H1 (cell line): ENCODE data around the gene IQCM. TPM values are rescaled to one million over a fixed set of nuclear protein-coding genes. Genes with fewer than 3 reads are reported as not detected.

Experiments used
- CTCF ChIA-PET: fragments of 300-600 bp; sonication (Branson Sonifier 250); formaldehyde crosslinking; loops from one replicate; lab custom pipeline; 2021; ENCODE audit not compliant: partially characterized antibody; lab: Charles Lee
- POLR2A ChIA-PET: fragments of 300-600 bp; sonication (Branson Sonifier 250); formaldehyde crosslinking; loops from one replicate; lab custom pipeline; 2021; ENCODE audit warnings: inconsistent platforms; ENCODE audit not compliant: partially characterized antibody; lab: Charles Lee
- DNase-seq, 2 experiments: peaks; one replicate each; pipeline versions ENCODE4 v3.0.0 to v3.0.0-alpha.2; 2010 to 2022; ENCODE audit warnings: low spot score in 2 of 2, low read depth in 1 of 2, mixed read lengths in 1 of 2
- FAIRE-seq: peaks from 2 replicates; lab custom pipeline; 2011; peaks lifted over from hg19 to GRCh38; lab: Jason Lieb, UNC
- H2AFZ ChIP-seq: 2 replicates; pipeline ENCODE4 v1.8.1; 2012; ENCODE audit warnings: low read length, inconsistent platforms
- H2AK5ac ChIP-seq: 2 replicates; pipeline ENCODE4 v1.6.1; 2013; ENCODE audit warnings: low read depth, low read length
- H2BK120ac ChIP-seq: replicated peaks from 2 replicates; pipeline ENCODE3; 2013; ENCODE audit warnings: low read depth, low read length, inconsistent platforms
- H2BK12ac ChIP-seq: 2 replicates; pipeline ENCODE4 v1.6.1; 2013; ENCODE audit warnings: low read depth, low read length
- H2BK15ac ChIP-seq: 2 replicates; pipeline ENCODE4 v1.6.1; 2013; ENCODE audit warnings: low read length
- H2BK20ac ChIP-seq: 2 replicates; pipeline ENCODE4 v1.6.1; 2013; ENCODE audit warnings: low read length
- H2BK5ac ChIP-seq: 2 replicates; pipeline ENCODE4 v1.6.1; 2013; ENCODE audit warnings: low read depth, low read length
- H3K14ac ChIP-seq: 2 replicates; pipeline ENCODE4 v1.6.1; 2013; ENCODE audit warnings: inconsistent platforms; ENCODE audit not compliant: insufficient read length
- H3K18ac ChIP-seq: 2 replicates; pipeline ENCODE4 v1.6.1; 2013; ENCODE audit warnings: low read length; ENCODE audit errors: extremely low read depth
- H3K23ac ChIP-seq: 2 replicates; pipeline ENCODE4 v1.6.1; 2013; ENCODE audit warnings: inconsistent platforms; ENCODE audit not compliant: insufficient read length
- H3K23me2 ChIP-seq: 2 replicates; pipeline ENCODE4 v1.6.1; 2013; ENCODE audit warnings: low read depth, low read length
- H3K27ac ChIP-seq: 2 replicates; pipeline ENCODE4 v1.6.1; 2011; ENCODE audit warnings: low read depth, low read length, inconsistent platforms
- H3K27me3 ChIP-seq, 4 experiments: replicated peaks in 1 of 4; 1 replicate in 1 of 4; 2 replicates in 3 of 4; pipeline versions ENCODE4 v1.6.1 to v1.8.1; 2011 to 2013; ENCODE audit warnings: low read length in 3 of 4, mild to moderate bottlenecking in 3 of 4, inconsistent platforms in 2 of 4, mixed read lengths in 2 of 4, moderate library complexity in 1 of 4; ENCODE audit not compliant: control insufficient read depth in 3 of 4, insufficient read depth in 3 of 4; ENCODE audit errors: extremely low read depth in 1 of 4
- H3K36me3 ChIP-seq, 4 experiments: 2 replicates each; pipeline versions ENCODE4 v1.6.1 to v1.8.1; 2011 to 2013; ENCODE audit warnings: mild to moderate bottlenecking in 4 of 4, low read length in 3 of 4, moderate library complexity in 2 of 4, control low read depth in 1 of 4, inconsistent platforms in 1 of 4; ENCODE audit not compliant: insufficient read depth in 4 of 4, control insufficient read depth in 2 of 4
- H3K4ac ChIP-seq: replicated peaks from 2 replicates; pipeline ENCODE3; 2013; ENCODE audit warnings: low read length, low read depth, mixed read lengths, inconsistent platforms; ENCODE audit not compliant: insufficient read length
- H3K4me1 ChIP-seq, 4 experiments: replicated peaks in 1 of 4; 1 replicate in 1 of 4; 2 replicates in 3 of 4; pipeline versions ENCODE4 v1.6.1 to v1.8.1; 2011 to 2013; ENCODE audit warnings: low read length in 3 of 4, inconsistent platforms in 2 of 4, mixed read lengths in 1 of 4; ENCODE audit not compliant: insufficient read depth in 4 of 4, control insufficient read depth in 3 of 4
- H3K4me2 ChIP-seq, 2 experiments: 2 replicates each; pipeline versions ENCODE4 v1.6.1 to v1.8.1; 2011 to 2013; ENCODE audit warnings: low read depth in 2 of 2, low read length in 2 of 2, control low read depth in 1 of 2, inconsistent platforms in 1 of 2, mild to moderate bottlenecking in 1 of 2; ENCODE audit not compliant: insufficient read depth in 1 of 2
- H3K4me3 ChIP-seq, 4 experiments: fragments of 200-600, 300-600 bp in 1 of 4; sonication (generic), shearing (Covaris generic), sonication (Bioruptor Twin) in 1 of 4; 2 replicates each; pipeline versions ENCODE4 v1.5.1 to v1.8.1; 2011 to 2016; ENCODE audit warnings: low read length in 4 of 4, low read depth in 3 of 4, control low read depth in 2 of 4, inconsistent platforms in 2 of 4, mild to moderate bottlenecking in 2 of 4, mixed read lengths in 1 of 4, moderate library complexity in 1 of 4; ENCODE audit not compliant: insufficient read depth in 2 of 4; ENCODE audit errors: extremely low read depth in 1 of 4
- H3K56ac ChIP-seq: replicated peaks from 2 replicates; pipeline ENCODE3; 2013; ENCODE audit warnings: low read depth, mild to moderate bottlenecking, mixed read lengths, low read length, inconsistent platforms; ENCODE audit not compliant: insufficient read length
- H3K79me1 ChIP-seq: 2 replicates; pipeline ENCODE4 v1.6.1; 2013; ENCODE audit warnings: low read depth, low read length, control low read depth
- H3K79me2 ChIP-seq, 2 experiments: 2 replicates each; pipeline versions ENCODE4 v1.6.1 to v1.8.1; 2012 to 2013; ENCODE audit warnings: low read length in 2 of 2, mild to moderate bottlenecking in 2 of 2, inconsistent platforms in 1 of 2; ENCODE audit not compliant: insufficient read depth in 2 of 2, control insufficient read depth in 1 of 2
- H3K9ac ChIP-seq, 4 experiments: replicated peaks in 1 of 4; 1 replicate in 1 of 4; 2 replicates in 3 of 4; pipeline versions ENCODE4 v1.6.1 to v1.8.1; 2011 to 2013; ENCODE audit warnings: low read depth in 3 of 4, low read length in 3 of 4, control low read depth in 2 of 4, mild to moderate bottlenecking in 2 of 4, moderate library complexity in 2 of 4, inconsistent platforms in 1 of 4; ENCODE audit errors: extremely low read depth in 1 of 4
- H3K9me3 ChIP-seq, 2 experiments: 2 replicates each; pipeline versions ENCODE4 v1.6.1 to v1.8.1; 2012 to 2013; ENCODE audit warnings: mild to moderate bottlenecking in 2 of 2, moderate library complexity in 2 of 2, control low read depth in 1 of 2, inconsistent platforms in 1 of 2, low read depth in 1 of 2, low read length in 1 of 2, mixed read lengths in 1 of 2; ENCODE audit not compliant: insufficient read depth in 2 of 2
- H4K20me1 ChIP-seq, 2 experiments: replicated peaks in 1 of 2; 2 replicates each; pipeline versions ENCODE3 to v1.8.1; 2011 to 2013; ENCODE audit warnings: inconsistent platforms in 2 of 2, low read length in 2 of 2, mild to moderate bottlenecking in 1 of 2; ENCODE audit not compliant: insufficient read depth in 2 of 2, control insufficient read depth in 1 of 2
- H4K5ac ChIP-seq: 2 replicates; pipeline ENCODE4 v1.6.1; 2013; ENCODE audit warnings: low read length, low read depth, mixed read lengths, inconsistent platforms; ENCODE audit not compliant: insufficient read length
- H4K8ac ChIP-seq: 2 replicates; pipeline ENCODE4 v1.8.0; 2013; ENCODE audit warnings: mild to moderate bottlenecking, moderate library complexity, low read length, inconsistent platforms; ENCODE audit not compliant: insufficient read depth; ENCODE audit errors: extremely low read depth
- H4K91ac ChIP-seq: replicated peaks from 2 replicates; pipeline ENCODE3; 2013; ENCODE audit warnings: low read length, mixed read lengths, inconsistent platforms; ENCODE audit not compliant: insufficient read length
- WGBS, 2 experiments: shearing (Covaris generic) in 1 of 2; methylation state at CpG; one replicate each; pipeline versions ENCODE4 v1.1.6 to v1.1.7; 2013 to 2015; ENCODE audit warnings: low lambda C conversion rate in 2 of 2, mixed read lengths in 2 of 2, inconsistent platforms in 1 of 2, low coverage in 1 of 2, missing lambda C conversion rate in 1 of 2; ENCODE audit not compliant: insufficient replicate concordance in 2 of 2, insufficient coverage in 1 of 2, insufficient read length in 1 of 2; ENCODE audit errors: extremely low coverage in 1 of 2, missing lambda C conversion rate in 1 of 2; 5-methylcytosine and 5-hydroxymethylcytosine counted together
- polyA plus RNA-seq, 7 experiments: library from polyadenylated mRNA; depleted of rRNA in 3 of 7; stranded (reverse) in 5 of 7; unstranded in 2 of 7; fragments of >200 nt in 5 of 7; fragments of 200-250 nt in 2 of 7; gene quantifications; 1 replicate in 5 of 7; 2 replicates in 1 of 7; 4 replicates in 1 of 7; pipeline versions ENCODE4 v1.2.1 to v1.2.3, GENCODE V29; 2011 to 2013; ENCODE audit warnings: missing spikeins in 2 of 7, mixed read lengths in 2 of 7
- total RNA-seq: library from RNA; stranded (reverse); fragmentation: NEBNext Ultra II Directional; extraction: Animal tissue kit (Norgen Biotek cat#: 25700); gene quantifications from 2 replicates; pipeline ENCODE4 v1.2.1, GENCODE V29; 2021

IQCM gene
- total and polyA plus RNA-seq, 2 of the 8 experiments (the other 6 are each of a cell fraction or from before 2014, with no cell fraction given): not detected

GRCh38 chr4:149701435-149702156 lies 114.0 kb downstream of the IQCM start:
- Histone ChIP-seq H2BK120ac (no peak overlapping the region), H2BK5ac (no peak overlapping the region), H4K5ac (no peak overlapping the region), H4K20me1 (no peaks in the 10 kb centered on the region), H3K4me3 (no peak overlapping the region), H3K9ac (no peak overlapping the region), H2BK15ac (no peak overlapping the region), H3K4me1 (0 out of 7 replicates have a peak, but pooled peaks cover 0 to 2% (median 0%) of the 10 kb centered on the region in 4 experiments), H3K27me3 (no peaks in the 10 kb centered on the region), H3K4ac (no peak overlapping the region), H3K79me2 (no peaks in the 10 kb centered on the region), H3K23ac (no peak overlapping the region), H3K23me2 (no peaks in the 10 kb centered on the region), H4K91ac (no peak overlapping the region), H3K14ac (no peak overlapping the region), H3K27ac (no peak overlapping the region), H4K8ac (no peak overlapping the region), H2BK12ac (no peak overlapping the region), H2AFZ (no peak overlapping the region), H2BK20ac (no peak overlapping the region), H3K9me3 (no peaks in the 10 kb centered on the region), H3K79me1 (no peaks in the 10 kb centered on the region), H3K18ac (no peak overlapping the region), H3K56ac (no peak overlapping the region), H3K4me2 (no peak overlapping the region), H3K36me3 (no peaks in the 10 kb centered on the region), H2AK5ac (no peak overlapping the region)
- FAIRE-seq (no peak), DNase-seq (no peak)
- ChIA-PET CTCF (interaction anchor here (1.4 kb wide), 1 partner anchor 8 kb away, joined by 3 read pairs; no protein-coding TSS in a partner anchor), POLR2A (no interaction called here)
- 94% methylated on average over 2 of the region's 2 CpGs; no CpG with 5 or more reads in 1 of the 2 experiments for WGBS, 2 experiments
